ENCODE measurements around the gene ITPR1.
A peak's percentile ranks its signal among the peaks of the same experiment; 100 is the strongest.
"Not testable (repeated sequence)": the region's sequence is repeated elsewhere in the genome, so short reads cannot be mapped to it uniquely, and the experiment has no call there.

The ITPR1 gene
- total RNA-seq = 165 to 277 (median 228) reads per million in 4 experiments

DNA sequence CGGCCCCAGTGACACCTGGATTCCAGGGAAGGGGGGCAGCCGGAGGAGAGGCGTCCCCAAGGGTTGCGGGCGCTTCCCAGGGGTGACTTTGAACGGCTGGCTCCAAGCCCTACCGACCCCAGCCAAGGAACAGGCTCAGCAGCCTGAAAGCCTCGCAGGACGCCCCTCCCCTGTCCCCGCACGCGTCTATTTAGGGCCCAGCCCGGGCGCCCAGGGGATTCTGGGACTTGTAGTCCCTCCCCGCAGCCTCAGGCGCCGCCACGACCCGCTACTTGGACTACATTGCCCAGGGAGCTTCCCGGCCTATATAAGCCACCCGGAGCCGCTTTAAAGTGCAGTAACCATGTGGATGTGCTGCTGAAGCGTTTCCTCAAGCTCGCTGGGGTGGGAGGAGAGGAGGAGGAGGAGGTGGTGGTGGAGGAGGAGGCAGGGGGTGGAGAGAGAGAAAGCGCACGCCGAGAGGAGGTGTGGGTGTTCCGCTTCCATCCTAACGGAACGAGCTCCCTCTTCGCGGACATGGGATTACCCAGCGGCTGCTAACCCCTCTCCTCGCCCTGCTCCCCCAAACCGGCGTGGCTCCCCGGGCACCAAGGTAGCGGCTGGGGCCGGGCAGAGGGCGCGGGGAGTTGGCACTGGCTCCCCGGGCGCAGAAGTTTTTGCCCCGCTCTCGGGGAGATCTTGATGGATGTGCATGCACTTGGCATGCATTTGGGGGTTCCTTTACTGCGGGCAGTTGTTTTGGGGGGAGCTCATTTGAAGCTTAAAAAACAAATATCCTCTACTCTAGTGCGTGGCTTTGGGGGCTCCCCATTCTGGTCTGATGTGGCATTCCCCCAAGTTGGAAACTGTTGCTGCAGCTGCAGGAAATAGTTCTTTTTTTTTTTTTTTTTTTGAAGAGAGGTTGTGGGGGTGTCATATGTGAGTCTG lies at the start of gene ITPR1:
Gene ITPR1, plus strand, starts transcription at position 335 of the 927 bp plus-strand sequence. CDS start 23,144 bp downstream, outside the sequence.
- peak; percentile 97 for DNase-seq

DNA sequence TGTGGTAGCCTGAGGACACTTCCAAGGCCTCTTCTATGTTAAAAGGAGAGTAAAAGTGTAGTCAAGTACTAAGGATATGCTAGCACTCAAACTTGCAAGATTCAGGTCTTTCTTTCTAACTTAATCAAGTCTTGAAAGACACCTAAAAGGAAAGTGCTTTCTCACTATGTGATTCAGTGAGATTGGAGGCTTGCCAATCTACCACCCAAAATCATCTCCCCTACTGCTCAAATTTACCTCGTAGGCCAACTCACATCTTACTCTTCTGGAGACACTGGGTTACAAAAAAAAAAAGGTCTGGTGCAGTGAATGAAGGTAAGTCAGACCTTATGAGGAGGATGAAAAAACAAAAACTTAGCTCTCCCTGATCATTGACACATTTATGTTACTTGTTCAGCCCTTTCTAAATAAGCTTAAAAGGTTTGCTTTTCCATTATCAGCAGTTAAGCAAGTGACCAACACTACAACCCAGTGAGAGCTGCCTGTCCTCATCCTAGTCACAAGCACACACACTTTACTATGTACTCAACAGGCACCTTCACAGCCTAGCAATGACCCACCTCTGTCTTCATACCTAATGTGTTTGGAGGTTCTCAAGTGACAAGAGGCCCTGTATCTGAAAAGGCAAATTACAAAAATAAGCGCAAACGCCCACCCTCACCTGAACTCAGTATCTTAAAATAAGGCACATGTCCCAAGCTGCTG lies 45.7 kb upstream of the ITPR1 start:
- DNase-seq = no peak

DNA sequence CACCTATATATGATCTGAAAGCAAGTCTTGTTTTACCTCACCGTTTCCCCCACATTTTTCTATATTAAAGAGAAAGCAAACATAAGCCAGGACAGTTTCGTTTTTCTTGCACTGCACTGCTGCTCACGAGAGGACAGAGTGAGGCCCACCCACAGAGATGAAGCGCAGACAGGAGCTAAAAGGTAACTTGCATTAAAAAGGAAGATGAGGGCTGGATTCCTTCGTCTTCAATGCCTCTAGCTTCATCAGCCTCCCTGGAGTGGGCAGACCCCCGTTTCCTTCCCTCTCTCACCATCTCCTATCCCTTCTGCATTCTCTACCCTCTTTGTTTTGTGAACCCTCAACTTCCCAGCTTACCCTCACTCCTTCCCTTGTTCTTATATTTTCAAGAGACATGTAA lies 45.0 kb upstream of the ITPR1 start:
- DNase-seq = no peak

DNA sequence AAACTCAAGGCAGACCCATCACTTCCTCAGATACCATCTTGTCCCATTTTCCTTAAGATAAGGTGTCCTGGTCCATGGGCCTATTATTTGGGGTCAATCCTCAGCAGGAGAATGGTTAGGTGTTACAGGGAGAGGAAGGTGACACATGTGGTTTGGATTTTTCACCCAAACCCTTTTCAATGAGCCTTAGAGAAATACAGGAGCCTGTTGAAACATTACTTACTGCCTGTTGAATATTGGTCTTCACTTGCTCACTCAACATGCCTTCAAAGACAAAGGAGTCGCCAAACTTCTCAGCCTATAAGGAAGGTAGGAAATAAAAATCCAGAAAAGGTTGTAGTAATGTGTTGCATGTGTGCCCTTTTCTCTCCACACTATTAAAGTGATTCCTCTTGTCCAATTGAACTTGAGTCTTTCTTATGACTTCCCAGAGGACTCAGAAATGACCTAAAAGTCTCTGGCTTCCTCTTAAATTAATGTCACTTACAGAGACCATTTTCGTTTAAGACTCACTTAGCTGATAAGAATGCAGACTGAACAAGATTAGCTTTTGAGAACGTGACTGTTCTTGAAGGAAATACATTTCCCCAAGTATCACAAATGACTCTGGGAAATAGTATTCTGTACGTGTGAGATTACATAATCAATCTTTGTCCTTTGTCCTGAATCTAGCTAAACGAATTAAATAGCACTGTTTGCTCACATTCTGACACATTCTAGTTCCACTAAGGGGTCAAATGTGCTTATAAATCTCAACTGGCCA lies 43.9 kb upstream of the ITPR1 start:
- DNase-seq = no peak

DNA sequence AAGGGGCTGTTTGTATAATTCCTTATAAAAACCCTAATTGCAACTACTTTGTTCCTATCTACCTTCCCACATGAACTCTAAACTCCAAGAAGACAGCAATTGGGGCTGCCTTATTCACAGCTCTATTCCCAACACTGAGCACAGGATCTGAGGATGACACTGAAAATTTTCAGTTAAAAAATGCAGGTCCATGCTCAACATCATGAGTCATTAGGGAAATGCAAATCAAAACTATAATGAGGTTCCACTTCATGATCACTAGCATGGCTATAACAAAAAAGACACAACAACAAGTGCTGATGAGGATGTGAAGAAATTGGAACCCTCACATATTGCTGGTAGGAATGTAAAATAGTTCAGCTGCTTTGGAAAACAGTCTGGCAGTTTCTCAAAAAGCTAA lies 39.0 kb upstream of the ITPR1 start:
- no peak for DNase-seq

DNA sequence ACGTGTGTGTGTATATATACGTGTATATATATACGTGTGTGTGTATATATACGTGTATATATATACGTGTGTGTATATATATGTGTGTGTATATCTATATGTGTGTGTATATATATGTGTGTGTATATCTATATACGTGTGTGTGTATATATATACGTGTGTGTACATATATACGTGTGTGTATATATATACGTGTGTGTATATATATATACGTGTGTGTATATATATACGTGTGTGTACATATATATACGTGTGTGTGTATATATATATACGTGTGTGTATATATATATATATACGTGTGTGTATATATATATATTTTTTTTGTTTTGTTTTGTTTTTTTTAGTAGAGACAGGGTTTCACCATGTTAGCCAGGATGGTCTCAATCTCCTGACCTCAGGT lies 36.4 kb upstream of the ITPR1 start:
- not testable (repeated sequence) for DNase-seq

DNA sequence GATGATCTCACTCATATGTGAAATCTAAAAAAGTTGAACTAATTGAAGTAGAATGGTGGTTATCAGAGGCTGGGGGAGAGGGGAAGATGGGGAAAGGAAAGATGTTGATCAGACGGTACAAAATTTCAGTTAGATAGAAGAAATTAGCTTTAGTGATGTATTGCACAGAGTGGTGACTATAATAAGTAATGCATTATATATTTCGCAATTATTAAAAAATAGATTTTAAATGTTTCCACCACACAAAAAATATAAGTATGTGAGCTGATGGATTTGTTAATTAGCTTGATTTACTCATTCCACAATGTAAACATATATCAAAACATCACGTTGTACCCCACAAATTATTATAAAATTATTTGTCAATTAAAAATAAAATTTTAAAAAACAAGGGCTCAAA lies 34.2 kb upstream of the ITPR1 start:
- DNase-seq = no peak

DNA sequence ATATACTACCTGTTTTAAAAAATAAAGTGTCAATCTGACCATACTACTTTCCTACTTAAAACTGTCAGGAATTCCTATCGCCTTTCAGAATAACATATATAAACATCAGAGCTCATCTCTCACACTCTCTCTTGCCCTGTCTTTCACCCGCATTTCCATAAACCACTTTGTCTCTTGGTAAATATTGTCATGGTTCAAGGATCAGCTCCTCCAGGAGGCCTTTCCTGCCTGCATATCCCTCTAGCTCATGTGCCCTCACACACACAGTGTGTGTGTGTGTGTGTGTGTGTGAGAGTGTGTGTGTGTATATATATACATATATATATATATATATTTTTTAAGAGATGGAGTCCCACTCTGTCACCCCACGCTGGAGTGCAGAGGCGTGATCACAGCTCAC lies 32.8 kb upstream of the ITPR1 start:
- no peak for DNase-seq

DNA sequence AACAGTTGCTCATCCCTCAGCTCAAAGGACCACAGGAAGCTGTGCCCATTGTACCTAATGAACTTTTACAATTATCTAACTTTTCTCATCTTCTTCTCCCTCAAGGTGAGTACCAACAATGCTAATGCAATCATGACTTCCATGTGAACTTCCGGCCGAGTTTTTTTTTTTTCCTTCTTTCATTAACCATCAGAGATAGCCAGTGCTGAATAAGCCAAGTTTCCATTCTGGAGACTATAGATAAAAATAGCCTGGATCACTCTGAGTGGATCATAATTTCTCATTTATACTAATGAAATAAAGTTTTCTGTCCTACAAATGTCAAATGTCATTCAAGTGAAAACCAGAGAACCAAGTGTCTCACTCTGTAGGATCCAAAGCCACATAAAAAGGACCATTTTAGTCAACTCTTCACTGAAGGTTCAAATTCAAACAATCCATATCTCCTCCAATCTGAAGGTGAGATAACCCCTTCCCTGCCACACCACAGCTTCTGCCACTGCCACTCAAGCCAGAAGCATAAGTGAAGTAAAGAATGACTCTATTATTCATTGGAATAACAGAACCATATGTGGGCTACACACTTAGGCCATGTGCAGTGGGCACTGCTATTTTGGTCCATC lies 31.6 kb upstream of the ITPR1 start:
- no peak for DNase-seq

DNA sequence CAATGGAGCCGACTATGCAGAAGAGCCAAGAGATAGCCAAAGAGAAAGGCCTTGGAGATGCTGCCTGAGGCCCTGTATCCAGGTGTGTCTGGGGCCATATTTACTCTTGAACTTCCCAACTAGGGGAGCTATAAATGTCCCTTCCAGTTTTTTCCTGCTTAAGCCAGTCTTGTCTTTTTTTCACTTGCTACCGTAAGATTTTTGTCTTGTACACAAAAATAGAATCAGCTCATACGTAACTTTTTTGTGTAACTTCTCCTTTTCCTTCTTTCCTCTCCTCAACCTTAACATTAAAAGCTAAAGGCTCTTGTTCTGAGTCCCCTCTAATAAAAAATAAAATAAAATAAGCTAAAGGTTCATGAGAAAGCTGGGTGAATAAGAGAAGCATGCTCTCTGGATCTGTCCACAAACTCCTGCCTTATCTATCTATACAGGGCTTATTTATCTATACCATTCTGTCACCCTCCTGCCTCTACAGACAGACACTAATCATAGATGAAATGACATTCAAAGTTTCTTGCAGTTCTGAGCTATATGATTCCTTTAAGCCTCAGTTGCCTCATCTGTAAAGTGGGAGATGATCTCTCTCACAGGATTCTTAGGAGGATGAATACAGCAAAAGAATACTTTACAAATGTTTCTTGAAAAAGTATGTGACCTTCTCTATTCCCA lies 30.6 kb upstream of the ITPR1 start:
- no peak for DNase-seq

DNA sequence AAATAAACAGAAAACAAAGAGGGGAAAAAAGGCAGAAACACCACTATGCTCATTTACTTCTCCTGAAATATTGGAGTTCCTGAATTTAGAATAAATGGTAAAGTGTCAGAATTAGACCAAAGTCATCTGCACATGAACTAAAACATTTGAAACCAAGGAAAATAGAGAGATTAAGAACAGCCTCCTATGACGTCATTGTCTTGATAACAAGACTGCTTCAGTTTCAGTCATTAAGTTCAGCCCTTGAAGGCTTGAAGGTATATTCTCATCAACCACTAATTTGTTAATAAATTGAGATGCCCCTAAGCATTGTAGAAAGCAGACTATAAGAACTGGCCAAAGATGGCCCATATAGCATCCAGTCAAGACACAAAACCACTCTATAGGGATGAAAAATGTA lies 28.6 kb upstream of the ITPR1 start:
- DNase-seq = no peak

DNA sequence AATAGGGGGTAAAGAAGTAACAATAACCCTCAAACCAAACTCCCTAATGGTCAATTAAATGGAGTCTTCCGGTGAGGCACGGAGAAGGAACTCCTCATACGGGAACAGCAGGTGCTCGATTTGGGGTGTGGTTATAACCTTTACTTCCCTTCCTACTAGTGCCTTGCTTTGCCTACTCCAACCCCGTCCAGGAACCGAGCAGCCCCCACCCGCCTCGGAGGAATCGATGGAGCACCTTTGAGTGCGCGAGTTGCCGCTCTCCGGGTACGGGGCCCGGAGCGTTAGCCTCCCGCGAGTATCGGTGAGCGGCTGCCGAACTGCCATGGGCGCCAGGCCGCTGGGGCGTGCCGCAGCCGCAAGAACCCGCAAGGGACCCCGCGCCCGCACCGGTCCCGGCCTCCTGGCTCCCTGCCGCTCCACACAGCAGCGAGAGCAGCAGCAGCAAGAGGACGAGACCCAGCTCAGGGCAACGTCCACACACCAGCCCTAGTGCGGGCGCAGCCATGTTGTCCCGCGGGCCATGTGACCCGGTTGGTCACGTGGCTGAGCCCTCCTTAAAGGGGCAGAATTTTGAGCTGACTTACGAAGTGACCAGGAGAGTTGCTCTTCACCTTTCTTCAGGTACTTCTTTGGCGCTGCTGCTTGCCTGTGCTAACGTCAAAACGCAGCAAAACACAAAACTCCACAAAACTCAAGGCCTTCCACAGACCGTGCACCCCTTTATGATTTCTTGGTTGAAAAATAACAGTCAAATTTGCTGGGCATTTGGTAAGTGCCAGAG lies 26.2 kb upstream of the ITPR1 start, which contains the start of gene SUMF1:
Gene SUMF1, minus strand, starts transcription at position 529 of the 781 bp plus-strand sequence. Its CDS starts 24 bp downstream, at position 505.
- DNase-seq = peak; percentile 60

DNA sequence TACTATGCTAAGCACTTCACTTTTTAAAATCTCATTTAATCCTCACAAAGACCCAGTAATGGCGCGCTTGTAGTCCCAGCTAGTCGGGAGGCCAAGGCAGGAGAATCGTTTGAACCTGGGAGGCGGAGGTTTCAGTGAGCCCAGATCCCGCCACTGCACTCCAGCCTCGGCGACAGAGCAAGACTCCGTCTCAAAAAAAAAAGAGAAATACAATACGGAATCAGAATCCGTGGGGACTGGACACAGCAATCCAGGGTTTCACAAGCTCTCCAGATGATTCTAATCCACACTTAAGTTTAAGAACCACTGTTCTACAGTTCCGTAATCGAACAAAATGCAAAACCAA lies 25.7 kb upstream of the ITPR1 start:
- no peak for DNase-seq

DNA sequence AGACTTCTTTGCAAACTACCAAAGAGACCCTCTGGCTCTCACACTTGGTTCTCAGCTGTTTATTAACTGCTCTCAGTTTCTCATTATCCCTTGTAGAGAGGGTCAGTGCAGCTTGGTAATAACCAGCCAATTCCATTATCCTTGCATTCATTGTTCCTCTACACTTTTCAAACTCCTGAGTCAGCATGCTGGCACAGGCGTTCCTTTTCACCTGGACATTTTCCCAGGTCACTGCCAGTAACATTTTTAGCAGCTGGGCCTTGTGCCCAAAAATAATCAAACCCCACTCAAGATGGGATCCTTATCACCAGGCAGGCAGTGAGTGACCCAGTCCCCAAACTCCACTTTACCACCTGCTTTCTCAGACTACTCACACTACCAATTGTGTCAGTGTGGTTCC lies 21.2 kb upstream of the ITPR1 start:
- no peak for DNase-seq

DNA sequence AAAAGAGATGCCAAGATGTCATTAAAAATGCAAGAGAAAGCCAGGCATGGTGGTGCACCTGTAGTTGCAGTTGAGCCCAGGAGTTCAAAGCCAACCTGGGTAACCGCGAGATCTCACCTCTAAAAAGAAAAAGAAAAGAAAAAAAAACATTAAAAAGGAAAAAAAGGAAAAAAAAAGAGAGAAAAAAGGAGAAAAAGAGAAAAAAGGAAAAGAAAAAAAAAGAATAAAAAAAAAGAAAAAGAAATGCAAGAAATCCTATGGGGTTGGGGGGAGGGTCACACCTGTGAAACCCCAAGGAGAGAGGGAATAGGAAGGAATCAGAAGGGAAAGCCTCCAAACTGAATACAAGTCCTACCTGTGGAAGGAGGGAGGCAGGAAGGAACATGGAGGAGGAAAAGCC lies 20.8 kb upstream of the ITPR1 start:
- DNase-seq = no peak

DNA sequence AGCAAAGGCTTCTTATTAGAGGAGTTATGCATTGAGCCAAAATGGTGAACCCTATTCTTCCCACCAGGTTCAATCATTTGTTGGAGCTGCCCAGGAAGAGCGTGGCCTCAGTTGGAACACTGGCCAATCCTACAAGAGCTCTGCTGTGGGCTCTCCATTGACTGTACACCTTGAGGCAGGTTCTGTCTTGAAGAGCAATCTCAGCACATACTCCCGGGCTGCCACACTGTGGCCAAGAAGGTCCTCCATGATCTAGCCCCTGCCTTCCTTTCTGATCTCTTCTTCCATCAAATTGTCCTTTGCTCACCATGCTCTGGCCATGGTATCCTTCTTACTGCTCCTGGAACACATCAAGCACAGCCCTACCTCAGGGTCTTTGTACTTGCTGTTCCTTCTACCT lies 20.4 kb upstream of the ITPR1 start:
- DNase-seq = no peak

DNA sequence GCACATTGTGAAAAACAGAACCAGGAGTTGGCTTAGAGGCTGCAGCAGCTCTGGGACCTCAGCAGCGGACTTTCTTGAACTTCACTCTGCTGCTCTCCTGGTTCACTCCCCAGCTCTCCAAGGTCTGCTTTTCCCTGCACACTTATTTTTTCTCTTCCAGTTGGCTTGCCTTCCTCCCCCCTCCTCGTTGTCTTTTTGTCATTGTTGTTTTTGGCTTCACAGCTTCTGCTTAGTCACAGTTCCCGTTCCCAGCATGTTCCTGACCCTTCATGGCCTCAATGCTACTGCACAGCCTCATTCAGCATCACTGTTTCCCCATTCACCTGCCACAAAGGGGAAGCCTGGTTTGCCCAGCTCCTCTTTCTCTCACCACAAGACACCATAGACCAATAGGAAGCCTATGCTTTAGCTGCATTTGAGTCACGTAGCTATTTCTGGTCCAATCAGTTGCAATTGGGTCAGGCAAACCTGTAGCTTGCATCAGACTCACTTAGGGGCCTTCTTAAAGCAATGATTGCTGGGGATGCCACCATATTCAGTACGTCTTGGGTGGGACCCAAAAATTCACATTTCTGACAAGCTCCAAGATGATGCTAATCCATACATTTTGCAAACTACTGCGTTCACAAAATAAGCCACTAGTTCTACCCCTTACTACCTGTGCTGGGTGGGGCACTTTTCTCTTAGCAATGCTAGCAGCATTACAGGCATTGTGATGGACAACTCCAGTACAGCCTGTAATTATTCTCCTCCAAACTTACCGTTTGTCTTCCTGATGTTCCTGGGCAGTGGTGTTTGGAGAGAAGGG lies 18.3 kb upstream of the ITPR1 start:
- no peak for DNase-seq

DNA sequence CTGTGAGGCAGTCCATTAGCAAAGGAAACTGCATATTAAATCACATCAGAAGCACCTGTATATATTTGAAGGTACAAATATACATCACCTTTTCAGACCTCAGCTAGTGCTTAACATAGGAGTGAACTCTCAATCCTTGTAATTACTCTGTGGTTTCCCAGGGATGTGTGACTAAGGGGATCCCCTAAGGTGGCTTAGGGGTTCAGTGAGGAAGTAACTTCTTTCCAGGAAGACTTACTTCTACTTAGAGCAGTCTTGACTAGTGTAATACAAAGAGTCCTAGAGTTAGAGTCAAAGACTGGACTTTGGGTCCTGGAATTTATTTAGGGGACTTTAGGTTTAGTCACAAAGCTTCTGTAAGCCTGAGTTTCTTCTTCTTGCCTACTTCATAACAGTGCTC lies 17.3 kb upstream of the ITPR1 start:
- no peak for DNase-seq

DNA sequence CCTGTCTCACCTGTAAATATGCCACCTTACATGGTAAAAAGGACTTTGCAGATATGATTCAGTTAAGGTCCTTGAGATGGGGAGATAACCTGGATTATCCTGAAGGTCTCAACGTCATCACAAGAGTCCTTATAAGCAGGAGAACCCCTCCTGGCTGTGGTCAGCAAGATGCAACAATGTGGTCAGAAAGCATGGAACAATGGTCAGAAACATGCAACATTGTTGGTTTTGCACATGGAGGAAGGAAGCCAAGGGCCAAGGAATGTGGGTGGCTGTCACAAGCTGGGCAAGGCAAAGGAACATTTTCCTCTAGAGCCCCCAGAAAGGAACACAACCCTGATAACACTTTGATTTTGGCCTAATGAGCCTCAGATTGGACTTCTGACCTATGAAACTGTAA lies 16.7 kb upstream of the ITPR1 start:
- no peak for DNase-seq

DNA sequence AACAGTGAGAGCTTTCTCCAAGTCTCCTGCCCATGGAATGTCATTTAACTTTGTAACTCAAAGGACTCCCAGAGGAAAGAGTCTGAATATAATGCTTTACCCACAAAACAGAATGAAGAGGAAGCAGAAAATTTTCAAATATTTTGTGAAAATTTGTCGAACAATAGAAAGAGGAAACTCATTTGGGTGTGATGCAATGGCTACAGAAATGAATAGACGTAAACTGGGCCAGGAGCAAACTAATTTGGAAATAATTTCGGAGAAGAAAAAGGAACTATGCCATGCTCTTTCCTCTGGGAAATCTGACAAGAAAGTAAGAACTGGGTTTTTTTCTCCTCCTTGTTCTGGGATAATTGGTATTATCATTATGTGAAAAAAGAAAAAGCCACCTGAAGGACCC lies 14.9 kb upstream of the ITPR1 start:
- no peak for DNase-seq

DNA sequence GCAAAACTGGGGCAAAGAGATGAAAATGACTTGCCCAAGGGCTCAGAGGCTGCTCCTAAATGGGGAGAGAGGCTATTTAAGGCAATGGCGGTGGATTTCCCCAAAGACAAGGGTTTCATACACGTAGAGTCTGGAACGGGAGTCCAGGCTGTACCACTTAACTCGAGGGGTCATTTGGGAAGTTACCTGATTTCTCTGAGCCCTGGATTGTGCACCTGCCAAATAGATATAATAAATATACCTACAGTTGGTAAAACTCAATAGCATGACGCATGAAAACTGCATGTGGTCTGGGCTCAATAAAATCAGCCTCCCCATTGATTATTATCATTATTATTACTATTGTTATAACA lies 1.3 kb upstream of the ITPR1 start:
- DNase-seq = no peak

All from effector CD8-positive, alpha-beta T cell (primary cell).